Activated CD4-positive, alpha-beta T cell treated with anti-CD3 and anti-CD28 coated beads for 36 hours (primary cell): Measurements from ENCODE around the gene SLITRK1. TPM values are rescaled to one million over a fixed set of nuclear protein-coding genes. Genes with fewer than 3 reads are reported as not detected.

Source experiments
- ATAC-seq: fragments of 200-7000 bp; cut with Tn5 transposase; one replicate; pipeline ENCODE4 v1.10.0; 2021; ENCODE audit warnings: mild to moderate bottlenecking, moderate library complexity
- CTCF ChIA-PET: fragments of 350-600 bp; sonication (Branson Sonifier 250); formaldehyde crosslinking; loops from one replicate; lab custom pipeline; 2021; ENCODE audit warnings: antibody characterized with exemption; lab: Charles Lee
- POLR2A ChIA-PET: fragments of 350-600 bp; sonication (Branson Sonifier 250); formaldehyde crosslinking; loops from one replicate; lab custom pipeline; 2021; ENCODE audit warnings: antibody characterized with exemption, inconsistent platforms; lab: Charles Lee
- DNase-seq: peaks from one replicate; pipeline ENCODE4 v3.0.0-alpha.2; 2020
- H3K27ac Mint-ChIP-seq: one replicate; pipeline ENCODE4 v1.8.0; 2021; ENCODE audit warnings: mixed read lengths
- H3K27me3 Mint-ChIP-seq: one replicate; pipeline ENCODE4 v1.8.0; 2021; ENCODE audit warnings: mixed read lengths
- H3K36me3 Mint-ChIP-seq: one replicate; pipeline ENCODE4 v1.8.0; 2021; ENCODE audit warnings: low read depth, mixed read lengths
- H3K4me1 Mint-ChIP-seq: one replicate; pipeline ENCODE4 v1.8.0; 2021; ENCODE audit warnings: mixed read lengths
- H3K4me3 Mint-ChIP-seq: one replicate; pipeline ENCODE4 v1.8.0; 2021; ENCODE audit warnings: mild to moderate bottlenecking, moderate library complexity, mixed read lengths
- H3K9me3 Mint-ChIP-seq: one replicate; pipeline ENCODE4 v1.8.0; 2021; ENCODE audit warnings: low read depth, mixed read lengths
- intact Hi-C, 2 experiments: fragments of 100-400 bp; cut with DNase I in 1 of 2; cut with micrococcal nuclease in 1 of 2; formaldehyde crosslinking; loops; one replicate each; pipeline versions ENCODE4 v1.14.2 to v1.15.1; 2022 to 2024; cut with DNase I, micrococcal nuclease
- total RNA-seq, 2 experiments: library from RNA; stranded (reverse); gene quantifications; one replicate each; pipeline ENCODE4 v1.2.3, GENCODE V29; 2021

SLITRK1 gene
- total RNA-seq, 2 experiments from 2014 or later = not detected

- Mint-ChIP-seq H3K9me3 (no peaks in the 10 kb centered on the region), H3K27ac (no peak overlapping the region), H3K27me3 (peaks cover 56% of the 10 kb centered on the region), H3K36me3 (no peaks in the 10 kb centered on the region), H3K4me3 (no peak overlapping the region), H3K4me1 (peaks cover 20% of the 10 kb centered on the region)
- POLR2A ChIA-PET = no interaction called here
- CTCF ChIA-PET = no interaction called here
- no peak for DNase-seq
- intact Hi-C loops = no loop called here
- no peak for ATAC-seq
These were observed 309 bp upstream of the SLITRK1 start for GRCh38 chr13:83882606-83882959.

GRCh38 chr13:83881140-83881684 is 1.1 kb downstream of the SLITRK1 start:
- intact Hi-C loops = no loop called here
- ATAC-seq = no peak
- peaks cover 1% of the 10 kb centered on the region for H3K9me3 Mint-ChIP-seq
- H3K27me3 Mint-ChIP-seq = peaks cover 58% of the 10 kb centered on the region
- H3K36me3 Mint-ChIP-seq = no peaks in the 10 kb centered on the region
- no peak for DNase-seq
- no peak overlapping the region for H3K27ac Mint-ChIP-seq
- no peak overlapping the region for H3K4me3 Mint-ChIP-seq
- CTCF ChIA-PET = no interaction called here
- H3K4me1 Mint-ChIP-seq = peaks cover 26% of the 10 kb centered on the region
- POLR2A ChIA-PET = no interaction called here

GRCh38 chr13:83880275-83881139 is 1.8 kb downstream of the SLITRK1 start:
- Mint-ChIP-seq H3K27me3 (peaks cover 58% of the 10 kb centered on the region), H3K4me1 (peaks cover 29% of the 10 kb centered on the region), H3K4me3 (no peak overlapping the region), H3K9me3 (peaks cover 1% of the 10 kb centered on the region), H3K36me3 (no peaks in the 10 kb centered on the region), H3K27ac (no peak overlapping the region)
- intact Hi-C loops = no loop called here
- ChIA-PET POLR2A (no interaction called here), CTCF (no interaction called here)
- no peak for DNase-seq
- no peak for ATAC-seq

- Mint-ChIP-seq H3K9me3 (peaks cover 1% of the 10 kb centered on the region), H3K36me3 (no peaks in the 10 kb centered on the region), H3K4me1 (peaks cover 29% of the 10 kb centered on the region), H3K4me3 (peak overlapping the region; percentile 18), H3K27me3 (peaks cover 55% of the 10 kb centered on the region), H3K27ac (no peak overlapping the region)
- intact Hi-C loops = loop anchor here in 1 of 2 experiments (5.0 kb wide), 1 partner anchor 258 kb away; no protein-coding TSS in a partner anchor
- ChIA-PET POLR2A (no interaction called here), CTCF (no interaction called here)
- ATAC-seq = peak; percentile 37
- peak; percentile 33 for DNase-seq
These were observed 2.7 kb downstream of the SLITRK1 start for GRCh38 chr13:83879431-83880171.

- Mint-ChIP-seq H3K27me3 (peaks cover 51% of the 10 kb centered on the region), H3K4me3 (peak overlapping the region; percentile 18)
These were observed 3.4 kb downstream of the SLITRK1 start for GRCh38 chr13:83878691-83879430.

GRCh38 chr13:83877651-83878355 is 4.5 kb downstream of the SLITRK1 start:
- DNase-seq (no peak), ATAC-seq (no peak)
- peaks cover 45% of the 10 kb centered on the region for H3K27me3 Mint-ChIP-seq
- H3K27ac Mint-ChIP-seq = no peak overlapping the region
- no peaks in the 10 kb centered on the region for H3K36me3 Mint-ChIP-seq
- intact Hi-C loops = loop anchor here in 1 of 2 experiments (5.0 kb wide), 1 partner anchor 259 kb away; no protein-coding TSS in a partner anchor
- peaks cover 1% of the 10 kb centered on the region for H3K9me3 Mint-ChIP-seq
- CTCF ChIA-PET = no interaction called here
- peaks cover 29% of the 10 kb centered on the region for H3K4me1 Mint-ChIP-seq
- H3K4me3 Mint-ChIP-seq = no peak overlapping the region
- POLR2A ChIA-PET = no interaction called here

More at GRCh38 chr13:83878691-83879430, 3.4 kb downstream of the SLITRK1 start:
- POLR2A ChIA-PET = no interaction called here
- CTCF ChIA-PET = no interaction called here
- intact Hi-C loops = loop anchor here in 1 of 2 experiments (5.0 kb wide), 1 partner anchor 258 kb away; no protein-coding TSS in a partner anchor
- peaks cover 29% of the 10 kb centered on the region for H3K4me1 Mint-ChIP-seq
- peaks cover 1% of the 10 kb centered on the region for H3K9me3 Mint-ChIP-seq
- no peak overlapping the region for H3K27ac Mint-ChIP-seq
- DNase-seq (no peak), ATAC-seq (no peak)
- no peaks in the 10 kb centered on the region for H3K36me3 Mint-ChIP-seq

GRCh38 chr13:83876546-83876945 is 5.7 kb downstream of the SLITRK1 start:
- peaks cover 3% of the 10 kb centered on the region for H3K9me3 Mint-ChIP-seq
- ChIA-PET POLR2A (no interaction called here), CTCF (no interaction called here)
- H3K27me3 Mint-ChIP-seq = peaks cover 35% of the 10 kb centered on the region
- ATAC-seq (peak; percentile 84), DNase-seq (no peak)
- H3K4me3 Mint-ChIP-seq = no peak overlapping the region
- intact Hi-C loops = loop anchor here in 1 of 2 experiments (5.0 kb wide), 1 partner anchor 261 kb away; no protein-coding TSS in a partner anchor
- peaks cover 20% of the 10 kb centered on the region for H3K4me1 Mint-ChIP-seq
- H3K36me3 Mint-ChIP-seq = no peaks in the 10 kb centered on the region
- H3K27ac Mint-ChIP-seq = no peak overlapping the region

GRCh38 chr13:83867708-83868107 is 14.6 kb downstream of the SLITRK1 start:
- H3K4me1 Mint-ChIP-seq = no peaks in the 10 kb centered on the region
- peaks cover 2% of the 10 kb centered on the region for H3K27me3 Mint-ChIP-seq
- no peak for DNase-seq
- ChIA-PET CTCF (no interaction called here), POLR2A (no interaction called here)
- H3K4me3 Mint-ChIP-seq = no peak overlapping the region
- intact Hi-C loops = no loop called here
- peaks cover 2% of the 10 kb centered on the region for H3K9me3 Mint-ChIP-seq
- ATAC-seq = no peak
- H3K27ac Mint-ChIP-seq = no peak overlapping the region
- H3K36me3 Mint-ChIP-seq = no peaks in the 10 kb centered on the region

- no peak for ATAC-seq
- H3K4me1 Mint-ChIP-seq = no peaks in the 10 kb centered on the region
- POLR2A ChIA-PET = no interaction called here
These were observed 16.8 kb downstream of the SLITRK1 start for GRCh38 chr13:83865161-83866137.

GRCh38 chr13:83853771-83854170 is 28.5 kb downstream of the SLITRK1 start:
- POLR2A ChIA-PET = no interaction called here
- CTCF ChIA-PET = no interaction called here
- H3K4me1 Mint-ChIP-seq = no peaks in the 10 kb centered on the region
- H3K9me3 Mint-ChIP-seq = no peaks in the 10 kb centered on the region
- H3K27ac Mint-ChIP-seq = no peak overlapping the region
- intact Hi-C loops = no loop called here
- no peak for ATAC-seq
- no peak for DNase-seq
- no peaks in the 10 kb centered on the region for H3K36me3 Mint-ChIP-seq
- H3K27me3 Mint-ChIP-seq = no peaks in the 10 kb centered on the region
- H3K4me3 Mint-ChIP-seq = no peak overlapping the region

More at GRCh38 chr13:83865161-83866137, 16.8 kb downstream of the SLITRK1 start:
- Mint-ChIP-seq H3K36me3 (no peaks in the 10 kb centered on the region), H3K27me3 (peaks cover 3% of the 10 kb centered on the region), H3K9me3 (peaks cover 3% of the 10 kb centered on the region), H3K4me3 (no peak overlapping the region), H3K27ac (no peak overlapping the region)
- no peak for DNase-seq
- CTCF ChIA-PET = no interaction called here
- intact Hi-C loops = no loop called here
